GM10266 (cell line): Measurements from ENCODE around the gene CSRNP3.

Experiments used
- DNase-seq: peaks from one replicate; pipeline ENCODE4 v3.0.0; 2012; ENCODE audit errors: extremely low spot score
- CTCF ChIP-seq: IDR thresholded peaks from 2 replicates; pipeline ENCODE4 v1.5.1; 2012; ENCODE audit warnings: mild to moderate bottlenecking, low read depth; ENCODE audit not compliant: control insufficient read depth, insufficient read depth; ENCODE audit errors: missing control alignments

CSRNP3 gene

GRCh38 chr2:165596788-165597187 lies 127.3 kb downstream of the CSRNP3 start:
- no peak for TF ChIP-seq CTCF
- DNase-seq = no peak

GRCh38 chr2:165601065-165601830 lies 131.8 kb downstream of the CSRNP3 start:
- no peak for TF ChIP-seq CTCF
- no peak for DNase-seq

GRCh38 chr2:165601928-165602521 lies 132.5 kb downstream of the CSRNP3 start:
- no peak for DNase-seq
- TF ChIP-seq CTCF = no peak

GRCh38 chr2:165609672-165610071 lies 140.2 kb downstream of the CSRNP3 start:
- no peak for TF ChIP-seq CTCF
- no peak for DNase-seq

- DNase-seq = no peak
- no peak for TF ChIP-seq CTCF
Measured at GRCh38 chr2:165610591-165611029, 141.1 kb downstream of the CSRNP3 start.

- no peak for TF ChIP-seq CTCF
- DNase-seq = no peak
Measured at GRCh38 chr2:165617741-165618481, 148.4 kb downstream of the CSRNP3 start.
